Esophagus squamous epithelium (tissue), 5 donors: ENCODE results near the gene HOXD8. TPM values are rescaled to one million over a fixed set of nuclear protein-coding genes. Genes with fewer than 3 reads are reported as not detected.
A peak's percentile ranks its signal among the peaks of the same experiment; 100 is the strongest.

Source experiments
- DNase-seq: peaks from one replicate; lab custom pipeline; 2025; lab: John Stamatoyannopoulos, UW
- H3K27ac ChIP-seq, 4 donors: fragments of 200-600 bp; sonication (generic); one replicate each; pipeline ENCODE4 v1.5.1; 2016 to 2019; ENCODE audit warnings: mild to moderate bottlenecking in 1 of 4
- H3K27me3 ChIP-seq, 4 donors: fragments of 200-600 bp; sonication (generic); 1 replicate in 3 of 4; 2 replicates in 1 of 4; pipeline versions ENCODE4 v1.5.1 to v1.6.0; 2017 to 2021; ENCODE audit warnings: antibody characterized with exemption in 1 of 4
- H3K36me3 ChIP-seq, 3 donors: fragments of 200-600 bp; sonication (generic); one replicate each; pipeline ENCODE4 v1.5.1; 2016 to 2019
- H3K4me1 ChIP-seq, 3 donors: fragments of 200-600 bp; sonication (generic); one replicate each; pipeline ENCODE4 v1.5.1; 2017 to 2019
- H3K4me3 ChIP-seq, 4 donors: fragments of 200-600 bp; sonication (generic); 1 replicate in 3 of 4; 2 replicates in 1 of 4; pipeline ENCODE4 v1.5.1; 2016 to 2019; ENCODE audit warnings: mild to moderate bottlenecking in 2 of 4, moderate library complexity in 1 of 4
- H3K9me3 ChIP-seq, 3 donors: fragments of 200-600 bp; sonication (generic); one replicate each; pipeline ENCODE4 v1.5.1; 2016 to 2019
- CTCF ChIP-seq, 6 experiments: fragments of 450-650 bp in 4 of 6; fragments of 200-600 bp in 2 of 6; sonication (generic) in 2 of 6; IDR thresholded peaks; one replicate each; pipeline ENCODE4 v1.5.1; 2016 to 2019; ENCODE audit warnings: antibody characterized with exemption in 6 of 6, mild to moderate bottlenecking in 4 of 6, moderate library complexity in 4 of 6
- POLR2A ChIP-seq, 4 donors: fragments of 450-650 bp; IDR thresholded peaks; one replicate each; pipeline ENCODE4 v1.6.1; 2017; ENCODE audit warnings: antibody characterized with exemption in 4 of 4, mild to moderate bottlenecking in 4 of 4, moderate library complexity in 3 of 4
- WGBS, 2 donors: methylation state at CpG; one replicate each; pipeline ENCODE4 v1.1.5; 2018; 5-methylcytosine and 5-hydroxymethylcytosine counted together
- intact Hi-C: fragments of 100-400 bp; cut with DNase I; formaldehyde crosslinking; loops from one replicate; pipeline ENCODE4 v1.15.0; 2022
- total RNA-seq, 4 donors: library from RNA; depleted of rRNA; stranded (reverse); fragments of >200 nt; gene quantifications; one replicate each; pipeline ENCODE4 v1.1.0, GENCODE V29; 2016
- donor health status: DM: yes; HTN: yes; CAD: no.

Gene HOXD8
- total RNA-seq, 4 donors from 2014 or later: 1.2 to 4.6 (median 1.2) TPM; not detected in 1

- TF ChIP-seq POLR2A (IDR thresholded peaks at IDR 0.05) (no peak), CTCF (IDR thresholded peaks at IDR 0.05) (no peak)
- Histone ChIP-seq H3K9me3 (no peaks in the 10 kb centered on the region), H3K27me3 (peaks cover 47 to 100% (median 84%) of the 10 kb centered on the region in 4 donors), H3K4me3 (no peak overlapping the region), H3K27ac (no peak overlapping the region), H3K36me3 (no peaks in the 10 kb centered on the region), H3K4me1 (peaks cover 26 to 53% (median 30%) of the 10 kb centered on the region in 3 donors)
- intact Hi-C loops: loop anchor here (10.0 kb wide), 1 partner anchor 410 kb away; no protein-coding TSS in a partner anchor
- WGBS, 2 donors: 3 to 11% methylated on average over 9 to 12 of the region's 12 CpGs
- no peak for DNase-seq
Measured at GRCh38 chr2:176094349-176094748, 35.2 kb upstream of the HOXD8 start.

- 13 to 23% methylated on average over 5 of the region's 5 CpGs for WGBS, 2 donors
- intact Hi-C loops: loop anchor here (10.0 kb wide), 1 partner anchor 411 kb away; no protein-coding TSS in a partner anchor
- no peak overlapping the region for H3K27ac ChIP-seq
- H3K27me3 ChIP-seq: peaks cover 54 to 100% (median 85%) of the 10 kb centered on the region in 4 donors
- H3K4me3 ChIP-seq: no peak overlapping the region
- no peaks in the 10 kb centered on the region for H3K9me3 ChIP-seq
- no peaks in the 10 kb centered on the region for H3K36me3 ChIP-seq
- DNase-seq: no peak
- H3K4me1 ChIP-seq: peaks cover 26 to 64% (median 30%) of the 10 kb centered on the region in 3 donors
- TF ChIP-seq CTCF (IDR thresholded peaks at IDR 0.05): no peak
- TF ChIP-seq POLR2A (IDR thresholded peaks at IDR 0.05): no peak
Measured at GRCh38 chr2:176095421-176095820, 34.1 kb upstream of the HOXD8 start.

- peaks cover 57 to 100% (median 85%) of the 10 kb centered on the region in 4 donors for H3K27me3 ChIP-seq
- peaks cover 26 to 66% (median 30%) of the 10 kb centered on the region in 3 donors for H3K4me1 ChIP-seq
- WGBS, 2 donors: 8 to 11% methylated on average over 16 of the region's 16 CpGs
- no peak overlapping the region for H3K27ac ChIP-seq
- peak overlapping the region in 3 of 4 donors; percentile 28 to 63 (median 40) for H3K4me3 ChIP-seq
- H3K9me3 ChIP-seq: no peaks in the 10 kb centered on the region
- DNase-seq: no peak
- H3K36me3 ChIP-seq: no peaks in the 10 kb centered on the region
- intact Hi-C loops: loop anchor here (10.0 kb wide), 1 partner anchor 412 kb away; no protein-coding TSS in a partner anchor
- no peak for TF ChIP-seq CTCF (IDR thresholded peaks at IDR 0.05)
- TF ChIP-seq POLR2A (IDR thresholded peaks at IDR 0.05): no peak
Measured at GRCh38 chr2:176096243-176096985, 33.1 kb upstream of the HOXD8 start.

- DNase-seq: no peak
- 1 to 3% methylated on average over 17 to 40 of the region's 45 CpGs for WGBS, 2 donors
- no peak for TF ChIP-seq POLR2A (IDR thresholded peaks at IDR 0.05)
- peak; percentile 54 to 86 (median 67) for TF ChIP-seq CTCF (IDR thresholded peaks at IDR 0.05)
- Histone ChIP-seq H3K27ac (no peak overlapping the region), H3K9me3 (no peaks in the 10 kb centered on the region), H3K4me1 (peaks cover 26 to 59% (median 30%) of the 10 kb centered on the region in 3 donors), H3K36me3 (no peaks in the 10 kb centered on the region), H3K27me3 (peaks cover 56 to 100% (median 84%) of the 10 kb centered on the region in 4 donors), H3K4me3 (peak overlapping the region; percentile 10 to 63 (median 34))
- intact Hi-C loops: loop anchor here (10.0 kb wide), 1 partner anchor 412 kb away; no protein-coding TSS in a partner anchor
Measured at GRCh38 chr2:176096986-176097819, 32.3 kb upstream of the HOXD8 start.
